GM18867 (cell line): ENCODE measurements around the gene NDUFAF7.
A peak's percentile ranks its signal among the peaks of the same experiment; 100 is the strongest.
"Not testable (repeated sequence)": the region's sequence is repeated elsewhere in the genome, so short reads cannot be mapped to it uniquely, and the experiment has no call there.

Experiments
- ATAC-seq: cut with Tn5 transposase; IDR thresholded peaks from one replicate; pipeline ENCODE4 v1.9.1; 2021; ENCODE audit warnings: mild to moderate bottlenecking, moderate library complexity; ENCODE audit not compliant: unreplicated experiment

Gene NDUFAF7

DNA sequence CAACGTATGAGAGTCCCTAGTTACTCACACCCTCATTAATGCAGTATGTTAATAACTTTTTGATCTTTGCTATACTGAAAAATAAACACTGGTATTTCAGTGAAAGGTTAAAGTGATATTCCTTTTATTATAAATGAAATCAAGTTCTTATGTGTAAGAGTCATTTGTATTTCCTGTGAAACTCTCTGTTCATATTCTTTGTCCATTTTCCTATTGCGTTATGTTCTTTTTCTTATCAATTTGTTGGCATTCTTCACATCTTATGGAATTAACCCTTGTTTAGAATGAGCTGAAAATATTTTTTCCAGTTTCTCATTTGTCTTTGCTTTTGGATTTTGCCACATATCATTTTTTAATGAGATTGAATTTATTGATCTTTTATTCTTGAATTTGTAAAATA, 44.8 kb downstream of the NDUFAF7 start:
- no peak for ATAC-seq

DNA sequence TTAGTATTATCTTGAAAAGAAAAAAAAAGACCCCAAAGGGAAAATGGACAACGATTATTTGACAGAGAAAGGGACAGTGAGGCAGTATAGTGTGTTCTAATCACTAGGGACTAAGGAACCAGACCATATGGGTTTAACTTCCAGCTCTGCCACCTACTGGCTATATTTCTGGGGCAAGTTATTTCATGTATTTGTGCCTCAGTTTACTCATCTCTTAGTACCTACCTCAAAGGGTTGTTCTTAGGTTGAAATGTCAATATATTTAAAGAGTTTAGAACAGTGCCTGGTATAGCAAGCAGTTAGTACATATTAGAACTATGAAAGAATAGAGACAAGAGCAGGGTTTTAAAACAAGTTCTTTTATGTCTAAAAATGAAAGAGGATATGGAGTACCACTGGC, 50.5 kb downstream of the NDUFAF7 start:
- ATAC-seq = no peak

DNA sequence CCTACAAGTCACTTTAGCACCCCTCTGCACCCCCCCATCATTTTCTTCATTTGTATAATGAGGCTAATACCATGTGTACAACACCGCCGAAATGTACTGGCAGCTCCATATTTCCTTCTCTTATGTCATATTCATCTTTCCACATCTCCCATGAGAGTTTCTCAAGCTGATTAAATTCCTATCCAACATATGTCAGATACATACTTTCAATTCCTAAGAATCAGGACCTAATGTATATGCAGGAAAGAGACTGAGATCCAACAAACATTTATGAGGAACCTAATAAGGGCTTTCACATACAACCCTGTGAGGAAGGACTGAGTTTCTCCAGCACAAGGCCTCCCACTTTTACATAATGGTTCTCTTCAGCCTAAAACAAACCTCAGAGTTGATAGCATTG, 51.3 kb downstream of the NDUFAF7 start:
- no peak for ATAC-seq

DNA sequence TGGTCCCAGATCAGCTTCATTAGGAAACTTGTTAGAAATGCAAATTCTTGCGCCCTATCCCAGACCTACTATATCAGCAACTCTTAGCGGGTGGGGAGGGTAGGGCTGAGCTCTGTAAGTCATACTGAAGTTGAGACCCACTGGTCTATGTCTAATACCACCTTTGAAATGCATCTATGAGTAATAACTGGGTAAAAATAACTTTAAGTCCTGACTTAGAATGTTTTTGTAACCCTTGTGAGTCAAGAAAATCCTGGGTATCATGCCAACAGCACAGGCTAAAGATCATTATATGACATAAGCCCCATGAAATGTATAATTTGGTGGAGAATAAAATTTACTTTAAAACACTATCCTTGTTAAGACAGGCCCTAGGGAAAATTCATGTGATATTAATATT, 51.7 kb downstream of the NDUFAF7 start:
- no peak for ATAC-seq

- ATAC-seq = no peak
These were observed 52.9 kb downstream of the NDUFAF7 start for GRCh38 chr2:37284381-37284780.

- peak; percentile 39 for ATAC-seq
These were observed 56.5 kb downstream of the NDUFAF7 start for GRCh38 chr2:37287966-37288365.

DNA sequence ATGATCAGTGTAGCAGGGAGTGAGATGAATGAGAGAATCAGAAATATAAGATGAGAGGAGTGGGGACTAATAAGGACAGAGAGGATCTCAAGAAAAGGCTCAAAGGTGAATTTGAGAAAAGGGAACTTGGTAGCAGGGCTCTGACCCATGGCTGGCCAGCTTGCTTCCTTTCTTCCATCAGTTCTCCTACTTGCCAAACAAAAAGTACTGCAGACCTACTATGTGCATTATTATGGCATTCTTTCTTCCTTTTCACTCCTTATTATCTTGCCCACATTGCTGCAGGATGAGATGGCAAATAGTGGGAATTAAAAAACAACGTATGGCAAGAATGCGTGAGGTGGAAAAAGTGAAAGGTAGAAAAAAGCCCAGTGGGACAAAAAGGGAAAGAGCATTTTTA, 60.2 kb downstream of the NDUFAF7 start:
- no peak for ATAC-seq

- not testable (repeated sequence) for ATAC-seq
These were observed 63.4 kb downstream of the NDUFAF7 start for GRCh38 chr2:37294858-37295257.

GRCh38 chr2:37295469-37296073, 64.1 kb downstream of the NDUFAF7 start:
- ATAC-seq = no peak

DNA sequence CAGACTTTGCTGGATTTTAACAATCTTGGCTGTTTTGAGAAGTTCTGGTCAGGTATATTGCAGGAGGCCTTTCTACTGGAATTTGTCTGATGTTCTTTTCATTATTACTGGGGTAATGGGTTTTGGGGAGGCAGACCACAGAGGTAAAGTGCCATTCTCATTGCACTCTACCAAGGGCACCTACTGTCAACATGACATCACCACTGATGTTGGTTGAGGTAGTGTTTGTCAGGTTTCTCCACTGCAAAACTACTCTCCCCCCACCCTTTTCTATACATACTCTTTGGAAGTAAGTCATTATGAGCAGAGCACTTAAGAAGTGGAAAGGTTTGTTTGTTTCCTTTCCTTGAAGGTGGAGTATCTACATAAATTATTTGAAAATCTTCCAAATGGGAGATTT, 66.2 kb downstream of the NDUFAF7 start:
- ATAC-seq = no peak
